Suprapubic skin (tissue), 4 donors: Measurements from ENCODE around the gene LPGAT1. TPM values are rescaled to one million over a fixed set of nuclear protein-coding genes. Genes with fewer than 3 reads are reported as not detected.

ENCODE experiments used
- DNase-seq, 2 donors: peaks; one replicate each; pipeline ENCODE4 v3.0.0-alpha.2; 2019; ENCODE audit warnings: low spot score in 2 of 2
- H3K27ac ChIP-seq: fragments of 200-600 bp; sonication (generic); one replicate; pipeline ENCODE4 v1.5.1; 2019
- H3K27me3 ChIP-seq: fragments of 200-600 bp; sonication (generic); one replicate; pipeline ENCODE4 v1.5.1; 2019
- H3K36me3 ChIP-seq: fragments of 200-600 bp; sonication (generic); one replicate; pipeline ENCODE4 v1.5.1; 2019
- H3K4me1 ChIP-seq: fragments of 200-600 bp; sonication (generic); one replicate; pipeline ENCODE4 v1.5.1; 2019
- H3K4me3 ChIP-seq: fragments of 200-600 bp; sonication (generic); one replicate; pipeline ENCODE4 v1.5.1; 2019; ENCODE audit warnings: mild to moderate bottlenecking
- H3K9me3 ChIP-seq: fragments of 200-600 bp; sonication (generic); one replicate; pipeline ENCODE4 v1.5.1; 2019
- CTCF ChIP-seq, 2 donors: fragments of 200-600 bp in 1 of 2; fragments of 450-650 bp in 1 of 2; sonication (generic) in 1 of 2; IDR thresholded peaks; one replicate each; pipeline ENCODE4 v1.5.1; 2016 to 2019; ENCODE audit warnings: antibody characterized with exemption in 2 of 2, mild to moderate bottlenecking in 1 of 2, moderate library complexity in 1 of 2
- EP300 ChIP-seq: sonication (generic); formaldehyde crosslinking; IDR thresholded peaks from one replicate; pipeline ENCODE4 v1.6.1; 2017; ENCODE audit warnings: antibody characterized with exemption
- POLR2A ChIP-seq, 2 donors: fragments of 450-650 bp; IDR thresholded peaks; one replicate each; pipeline ENCODE4 v1.6.1; 2017; ENCODE audit warnings: antibody characterized with exemption in 2 of 2, mild to moderate bottlenecking in 2 of 2, moderate library complexity in 2 of 2
- POLR2AphosphoS5 ChIP-seq, 3 donors: sonication (generic); formaldehyde crosslinking; IDR thresholded peaks; one replicate each; pipeline ENCODE4 v1.6.1; 2017; ENCODE audit warnings: antibody characterized with exemption in 3 of 3
- WGBS: methylation state at CpG from one replicate; pipeline ENCODE4 v1.1.5; 2018; 5-methylcytosine and 5-hydroxymethylcytosine counted together
- total RNA-seq, 4 donors: library from RNA; depleted of rRNA; stranded (reverse); fragments of >200 nt; gene quantifications; one replicate each; pipeline ENCODE4 v1.1.0, GENCODE V29; 2016

LPGAT1 gene
- total RNA-seq, 4 donors from 2014 or later: 15.8 to 26.2 (median 18.2) TPM

- WGBS: 86% methylated on average over 1 of the region's 1 CpG
- H3K4me3 ChIP-seq: no peak overlapping the region
- H3K27me3 ChIP-seq: no peaks in the 10 kb centered on the region
- H3K27ac ChIP-seq: no peak overlapping the region
- H3K36me3 ChIP-seq: peaks cover 7% of the 10 kb centered on the region
- H3K9me3 ChIP-seq: no peaks in the 10 kb centered on the region
- no peaks in the 10 kb centered on the region for H3K4me1 ChIP-seq
- no peak for TF ChIP-seq CTCF (IDR thresholded peaks at IDR 0.05)
- TF ChIP-seq POLR2A (IDR thresholded peaks at IDR 0.05): no peak
- no peak for TF ChIP-seq EP300
- TF ChIP-seq POLR2AphosphoS5 (IDR thresholded peaks at IDR 0.05): no peak
- no peak for DNase-seq
These were observed 16.2 kb downstream of the LPGAT1 start for GRCh38 chr1:211814313-211814712.

- Histone ChIP-seq H3K9me3 (no peaks in the 10 kb centered on the region), H3K36me3 (peaks cover 9% of the 10 kb centered on the region), H3K27me3 (no peaks in the 10 kb centered on the region), H3K4me1 (no peaks in the 10 kb centered on the region), H3K4me3 (no peak overlapping the region), H3K27ac (no peak overlapping the region)
- DNase-seq: no peak
- TF ChIP-seq POLR2AphosphoS5 (IDR thresholded peaks at IDR 0.05): no peak
- TF ChIP-seq EP300: no peak
- TF ChIP-seq POLR2A (IDR thresholded peaks at IDR 0.05): no peak
- no peak for TF ChIP-seq CTCF (IDR thresholded peaks at IDR 0.05)
These were observed 17.0 kb downstream of the LPGAT1 start for GRCh38 chr1:211813590-211813989.

- no peak for DNase-seq
- Histone ChIP-seq H3K27me3 (no peaks in the 10 kb centered on the region), H3K9me3 (no peaks in the 10 kb centered on the region), H3K36me3 (peaks cover 9% of the 10 kb centered on the region), H3K4me1 (no peaks in the 10 kb centered on the region), H3K27ac (no peak overlapping the region), H3K4me3 (no peak overlapping the region)
- WGBS: 74% methylated on average over 4 of the region's 4 CpGs
- TF ChIP-seq CTCF (IDR thresholded peaks at IDR 0.05): no peak
- TF ChIP-seq POLR2AphosphoS5 (IDR thresholded peaks at IDR 0.05): no peak
- no peak for TF ChIP-seq EP300
- TF ChIP-seq POLR2A (IDR thresholded peaks at IDR 0.05): no peak
These were observed 18.0 kb downstream of the LPGAT1 start for GRCh38 chr1:211812584-211812983.

GRCh38 chr1:211811848-211812247, 18.7 kb downstream of the LPGAT1 start:
- no peaks in the 10 kb centered on the region for H3K4me1 ChIP-seq
- H3K27me3 ChIP-seq: no peaks in the 10 kb centered on the region
- H3K4me3 ChIP-seq: no peak overlapping the region
- no peak for TF ChIP-seq EP300
- no peak for TF ChIP-seq CTCF (IDR thresholded peaks at IDR 0.05)
- no peak for TF ChIP-seq POLR2A (IDR thresholded peaks at IDR 0.05)
- no peak for TF ChIP-seq POLR2AphosphoS5 (IDR thresholded peaks at IDR 0.05)
- 87% methylated on average over 2 of the region's 2 CpGs for WGBS
- no peak overlapping the region for H3K27ac ChIP-seq
- peaks cover 9% of the 10 kb centered on the region for H3K36me3 ChIP-seq
- no peak for DNase-seq
- no peaks in the 10 kb centered on the region for H3K9me3 ChIP-seq

- H3K9me3 ChIP-seq: no peaks in the 10 kb centered on the region
- H3K27me3 ChIP-seq: no peaks in the 10 kb centered on the region
- WGBS: 93% methylated on average over 3 of the region's 3 CpGs
- no peak overlapping the region for H3K4me3 ChIP-seq
- peaks cover 9% of the 10 kb centered on the region for H3K36me3 ChIP-seq
- TF ChIP-seq POLR2A (IDR thresholded peaks at IDR 0.05): no peak
- TF ChIP-seq EP300: no peak
- no peak for TF ChIP-seq CTCF (IDR thresholded peaks at IDR 0.05)
- no peak for TF ChIP-seq POLR2AphosphoS5 (IDR thresholded peaks at IDR 0.05)
- no peak for DNase-seq
- H3K27ac ChIP-seq: no peak overlapping the region
- H3K4me1 ChIP-seq: no peaks in the 10 kb centered on the region
These were observed 19.4 kb downstream of the LPGAT1 start for GRCh38 chr1:211811126-211811525.
